Lower leg skin (tissue), 4 donors: Measurements from ENCODE around the gene BAHCC1. TPM values are rescaled to one million over a fixed set of nuclear protein-coding genes. Genes with fewer than 3 reads are reported as not detected.

ENCODE experiments used
- DNase-seq, 2 donors: peaks; one replicate each; pipeline ENCODE4 v3.0.0-alpha.2; 2019; ENCODE audit warnings: low spot score in 2 of 2
- H3K4me3 ChIP-seq: fragments of 200-600 bp; sonication (generic); 2 replicates; pipeline ENCODE4 v1.5.1; 2017; ENCODE audit warnings: mild to moderate bottlenecking, low read depth; ENCODE audit not compliant: poor library complexity, severe bottlenecking
- CTCF ChIP-seq, 3 donors: fragments of 450-650 bp; IDR thresholded peaks; one replicate each; pipeline ENCODE4 v1.5.1; 2016; ENCODE audit warnings: antibody characterized with exemption in 3 of 3, mild to moderate bottlenecking in 3 of 3, moderate library complexity in 2 of 3
- POLR2A ChIP-seq, 2 donors: fragments of 450-650 bp; IDR thresholded peaks; one replicate each; pipeline ENCODE4 v1.6.1; 2016 to 2017; ENCODE audit warnings: antibody characterized with exemption in 2 of 2, mild to moderate bottlenecking in 1 of 2, moderate library complexity in 1 of 2
- WGBS, 2 donors: methylation state at CpG; one replicate each; pipeline ENCODE4 v1.1.5; 2018; 5-methylcytosine and 5-hydroxymethylcytosine counted together
- intact Hi-C: fragments of 100-400 bp; cut with DNase I; formaldehyde crosslinking; loops from one replicate; pipeline ENCODE4 v1.15.0; 2023; ENCODE audit warnings: low total_unique reads
- total RNA-seq, 4 donors: library from RNA; depleted of rRNA; stranded (reverse); fragments of >200 nt; gene quantifications; one replicate each; pipeline ENCODE4 v1.1.0, GENCODE V29; 2016

Gene BAHCC1
- total RNA-seq, 4 donors from 2014 or later: 4.1 to 14.2 (median 10.0) TPM

GRCh38 chr17:81409190-81409935 lies 14.1 kb downstream of the BAHCC1 start:
- WGBS, 2 donors: 72 to 79% methylated on average over 24 to 25 of the region's 27 CpGs
- DNase-seq: no peak
- H3K4me3 ChIP-seq: no peak overlapping the region
- TF ChIP-seq POLR2A (IDR thresholded peaks at IDR 0.05) (no peak), CTCF (IDR thresholded peaks at IDR 0.05) (no peak)
- intact Hi-C loops: no loop called here

GRCh38 chr17:81410852-81411251 lies 15.6 kb downstream of the BAHCC1 start:
- H3K4me3 ChIP-seq: no peak overlapping the region
- intact Hi-C loops: no loop called here
- no peak for DNase-seq
- WGBS, 2 donors: 91 to 92% methylated on average over 15 to 16 of the region's 16 CpGs
- TF ChIP-seq CTCF (IDR thresholded peaks at IDR 0.05) (no peak), POLR2A (IDR thresholded peaks at IDR 0.05) (no peak)

- 64 to 73% methylated on average over 6 of the region's 8 CpGs for WGBS, 2 donors
- H3K4me3 ChIP-seq: no peak overlapping the region
- no peak for DNase-seq
- intact Hi-C loops: no loop called here
- TF ChIP-seq CTCF (IDR thresholded peaks at IDR 0.05) (no peak), POLR2A (IDR thresholded peaks at IDR 0.05) (no peak)
These were observed 16.0 kb downstream of the BAHCC1 start for GRCh38 chr17:81411305-81411704.

GRCh38 chr17:81412490-81413093 lies 17.3 kb downstream of the BAHCC1 start:
- TF ChIP-seq POLR2A (IDR thresholded peaks at IDR 0.05): no peak
- no peak for TF ChIP-seq CTCF (IDR thresholded peaks at IDR 0.05)
- DNase-seq: no peak
- H3K4me3 ChIP-seq: no peak overlapping the region
- 37 to 39% methylated on average over 29 of the region's 29 CpGs for whole genome bisulfite sequencing, 2 donors
- intact Hi-C loops: no loop called here

- no peak for TF ChIP-seq CTCF (IDR thresholded peaks at IDR 0.05)
- TF ChIP-seq POLR2A (IDR thresholded peaks at IDR 0.05): no peak
- no peak for DNase-seq
- 94 to 95% methylated on average over 9 to 30 of the region's 30 CpGs for WGBS, 2 donors
These were observed 18.4 kb downstream of the BAHCC1 start for GRCh38 chr17:81413497-81414135.

More at GRCh38 chr17:81413497-81414135, 18.4 kb downstream of the BAHCC1 start:
- intact Hi-C loops: no loop called here
- no peak overlapping the region for H3K4me3 ChIP-seq
